ENCODE data around the gene RASD1.

Gene RASD1

GRCh38 chr17:17496189-17497064, at the start of gene RASD1:
Gene RASD1, minus strand, starts transcription at chr17:17496395. Its CDS starts 214 bp downstream, at chr17:17496181.
- DNase-seq = peak; percentile 73

- DNase-seq = no peak
Observed at GRCh38 chr17:17545984-17546383, 49.8 kb upstream of the RASD1 start.

GRCh38 chr17:17545031-17545820, 49.0 kb upstream of the RASD1 start:
- no peak for DNase-seq

- no peak for DNase-seq
Observed at GRCh38 chr17:17542906-17543635, 46.9 kb upstream of the RASD1 start.

- no peak for DNase-seq
Observed at GRCh38 chr17:17541640-17542001, 45.4 kb upstream of the RASD1 start.

GRCh38 chr17:17540935-17541639, 44.9 kb upstream of the RASD1 start:
- DNase-seq = no peak

- peak; percentile 29 for DNase-seq
Observed at GRCh38 chr17:17540278-17540906, 44.2 kb upstream of the RASD1 start.

- no peak for DNase-seq
Observed at GRCh38 chr17:17539591-17539990, 43.4 kb upstream of the RASD1 start.

GRCh38 chr17:17538417-17539391, 42.5 kb upstream of the RASD1 start:
- DNase-seq = peak; percentile 89

GRCh38 chr17:17537311-17538099, 41.3 kb upstream of the RASD1 start:
- no peak for DNase-seq

GRCh38 chr17:17536702-17537101, 40.5 kb upstream of the RASD1 start:
- DNase-seq = no peak

GRCh38 chr17:17535957-17536356, 39.8 kb upstream of the RASD1 start:
- DNase-seq = peak; percentile 76

- peak; percentile 45 for DNase-seq
Observed at GRCh38 chr17:17533901-17534441, 37.8 kb upstream of the RASD1 start.

- DNase-seq = no peak
Observed at GRCh38 chr17:17532991-17533390, 36.8 kb upstream of the RASD1 start.

GRCh38 chr17:17531156-17531555, 35.0 kb upstream of the RASD1 start:
- DNase-seq = no peak

- DNase-seq = no peak
Observed at GRCh38 chr17:17528696-17529652, 32.8 kb upstream of the RASD1 start.

- no peak for DNase-seq
Observed at GRCh38 chr17:17527956-17528500, 31.8 kb upstream of the RASD1 start.

- no peak for DNase-seq
Observed at GRCh38 chr17:17527534-17527933, 31.3 kb upstream of the RASD1 start.
